ENCODE results near the gene OPTC. TPM values are rescaled to one million over a fixed set of nuclear protein-coding genes. Genes with fewer than 3 reads are reported as not detected.

The OPTC gene
- total RNA-seq, 3 donors from 2014 or later = not detected

DNA sequence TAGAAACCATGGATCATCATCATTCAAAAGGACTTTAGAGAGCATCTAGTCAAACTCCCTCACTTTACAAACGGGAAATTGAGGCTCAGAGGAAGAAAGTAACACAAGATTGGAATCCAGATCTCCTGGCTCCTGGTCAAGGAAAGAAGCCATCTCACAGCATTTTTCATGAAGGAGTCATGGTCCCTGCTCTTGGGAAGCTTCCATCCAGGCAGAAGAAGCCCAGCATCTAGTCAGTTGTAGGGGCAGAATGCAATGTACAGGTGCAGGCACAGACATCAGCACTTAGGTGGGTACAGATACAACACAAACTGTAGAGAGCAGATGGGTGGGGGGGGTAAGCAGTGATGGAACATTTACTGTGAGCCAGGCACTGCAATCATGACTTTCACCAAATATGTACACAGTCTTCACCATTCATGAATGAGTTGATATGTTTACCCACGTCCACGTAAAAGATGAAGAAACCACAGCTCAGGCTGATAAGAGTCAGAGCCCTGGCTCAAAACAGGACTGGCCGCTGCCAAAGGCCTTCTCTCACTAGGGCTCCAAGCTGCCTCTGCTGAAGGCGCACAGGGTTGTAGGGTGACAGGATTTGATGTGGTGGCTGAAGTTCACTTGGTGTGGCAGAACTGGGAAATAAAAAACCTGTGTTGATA lies 44.0 kb downstream of the OPTC start:
- H3K4me1 ChIP-seq = no peaks in the 10 kb centered on the region
- intact Hi-C loops (cut with DNase I; ENCODE audit: low total_unique reads) = no loop called here
- H3K27ac ChIP-seq = no peak overlapping the region
- H3K9me3 ChIP-seq = no peaks in the 10 kb centered on the region
- no peaks in the 10 kb centered on the region for H3K27me3 ChIP-seq
- DNase-seq (ENCODE audit: low spot score in 2 of 2) = no peak
- no peaks in the 10 kb centered on the region for H3K36me3 ChIP-seq
- TF ChIP-seq POLR2A (IDR thresholded peaks at IDR 0.05) (no peak), POLR2AphosphoS5 (IDR thresholded peaks at IDR 0.05) (no peak)
- TF ChIP-seq, protein P1, sequence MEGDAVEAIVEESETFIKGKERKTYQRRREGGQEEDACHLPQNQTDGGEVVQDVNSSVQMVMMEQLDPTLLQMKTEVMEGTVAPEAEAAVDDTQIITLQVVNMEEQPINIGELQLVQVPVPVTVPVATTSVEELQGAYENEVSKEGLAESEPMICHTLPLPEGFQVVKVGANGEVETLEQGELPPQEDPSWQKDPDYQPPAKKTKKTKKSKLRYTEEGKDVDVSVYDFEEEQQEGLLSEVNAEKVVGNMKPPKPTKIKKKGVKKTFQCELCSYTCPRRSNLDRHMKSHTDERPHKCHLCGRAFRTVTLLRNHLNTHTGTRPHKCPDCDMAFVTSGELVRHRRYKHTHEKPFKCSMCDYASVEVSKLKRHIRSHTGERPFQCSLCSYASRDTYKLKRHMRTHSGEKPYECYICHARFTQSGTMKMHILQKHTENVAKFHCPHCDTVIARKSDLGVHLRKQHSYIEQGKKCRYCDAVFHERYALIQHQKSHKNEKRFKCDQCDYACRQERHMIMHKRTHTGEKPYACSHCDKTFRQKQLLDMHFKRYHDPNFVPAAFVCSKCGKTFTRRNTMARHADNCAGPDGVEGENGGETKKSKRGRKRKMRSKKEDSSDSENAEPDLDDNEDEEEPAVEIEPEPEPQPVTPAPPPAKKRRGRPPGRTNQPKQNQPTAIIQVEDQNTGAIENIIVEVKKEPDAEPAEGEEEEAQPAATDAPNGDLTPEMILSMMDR (IDR thresholded peaks at IDR 0.05) = no peak
- no peak overlapping the region for H3K4me3 ChIP-seq

DNA sequence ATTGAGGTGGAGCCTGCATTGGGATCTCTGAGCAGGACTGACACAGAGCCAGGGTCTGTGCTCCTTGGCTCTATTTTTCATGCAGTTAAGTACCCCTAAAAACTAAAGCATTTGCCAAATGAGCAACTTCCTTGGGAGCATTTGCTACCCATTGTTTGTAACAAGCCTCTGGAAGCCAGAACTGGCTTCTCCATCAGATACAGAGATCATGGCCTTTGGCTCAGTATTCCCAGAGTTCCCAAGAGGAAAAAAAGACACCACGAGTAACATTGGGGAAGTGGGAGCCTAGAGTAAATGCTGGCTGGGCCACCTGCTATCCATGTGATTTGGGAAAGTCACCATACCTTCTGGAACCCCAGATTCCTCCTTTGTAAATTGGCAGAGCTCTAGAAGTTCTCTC lies 44.8 kb downstream of the OPTC start:
- H3K9me3 ChIP-seq = no peaks in the 10 kb centered on the region
- H3K27me3 ChIP-seq = no peaks in the 10 kb centered on the region
- no peak overlapping the region for H3K4me3 ChIP-seq
- no peak for DNase-seq (ENCODE audit: low spot score in 2 of 2)
- H3K27ac ChIP-seq = no peak overlapping the region
- intact Hi-C loops (cut with DNase I; ENCODE audit: low total_unique reads) = no loop called here
- no peaks in the 10 kb centered on the region for H3K4me1 ChIP-seq
- no peak for TF ChIP-seq POLR2AphosphoS5 (IDR thresholded peaks at IDR 0.05)
- H3K36me3 ChIP-seq = no peaks in the 10 kb centered on the region

DNA sequence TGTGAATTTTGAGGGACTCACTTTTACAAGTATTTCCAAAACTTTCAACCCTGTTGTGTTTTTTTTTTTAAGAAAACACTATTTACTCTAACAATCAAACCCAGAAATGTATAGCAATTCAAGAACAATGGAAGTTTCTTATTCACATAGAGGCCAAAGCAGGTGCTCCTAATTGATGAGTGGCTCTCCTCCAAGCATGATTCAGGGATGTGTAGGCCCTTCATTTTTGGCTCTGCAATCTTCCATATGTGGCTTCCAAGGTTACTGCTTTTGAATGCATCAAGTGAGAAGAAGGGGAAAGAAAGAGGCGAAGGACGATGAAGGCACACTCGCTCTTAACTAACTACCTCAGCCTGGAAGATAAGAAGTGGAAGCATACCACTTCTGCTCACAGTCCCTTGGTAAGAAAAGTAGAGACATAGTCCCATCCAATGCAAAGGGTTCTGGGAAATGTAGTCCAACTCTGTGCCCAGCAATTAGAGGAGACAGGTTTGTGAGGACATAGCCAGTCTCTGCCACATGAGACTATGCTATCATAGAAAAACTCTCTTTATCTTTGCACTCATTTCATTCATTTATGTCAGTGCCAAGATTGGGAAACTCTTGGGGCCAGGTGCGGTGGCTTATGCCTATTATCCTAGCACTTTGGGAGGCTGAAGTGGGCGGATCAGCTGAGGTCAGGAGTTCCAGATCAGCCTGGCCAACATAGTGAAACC lies 46.0 kb downstream of the OPTC start:
- Histone ChIP-seq H3K9me3 (no peaks in the 10 kb centered on the region), H3K36me3 (no peaks in the 10 kb centered on the region), H3K4me3 (no peak overlapping the region), H3K4me1 (no peaks in the 10 kb centered on the region), H3K27ac (no peak overlapping the region), H3K27me3 (no peaks in the 10 kb centered on the region)
- no peak for DNase-seq (ENCODE audit: low spot score in 2 of 2)
- intact Hi-C loops (cut with DNase I; ENCODE audit: low total_unique reads) = no loop called here
- TF ChIP-seq, protein P1 (IDR thresholded peaks at IDR 0.05) = no peak

DNA sequence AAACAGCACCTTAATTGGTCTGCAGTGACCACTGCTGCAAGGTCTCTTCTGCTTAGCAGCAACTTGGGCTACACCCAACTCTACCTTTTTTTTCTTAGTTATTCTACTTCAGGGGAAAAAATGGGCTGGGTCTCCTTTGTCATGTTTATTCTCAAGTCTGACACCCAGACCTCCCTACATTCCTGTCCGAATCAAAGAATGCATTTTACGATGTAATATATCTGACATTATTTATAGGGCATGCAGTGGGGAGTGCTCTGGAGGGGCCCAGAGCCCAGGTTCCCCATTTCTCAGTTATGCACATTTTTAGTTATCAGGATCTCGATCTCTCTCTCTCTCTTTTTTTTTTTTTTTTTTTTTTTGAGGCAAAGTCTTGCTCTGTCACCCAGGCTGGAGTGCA lies 50.5 kb downstream of the OPTC start:
- DNase-seq (ENCODE audit: low spot score in 2 of 2) = no peak
- no peak for TF ChIP-seq POLR2A (IDR thresholded peaks at IDR 0.05)
- TF ChIP-seq, protein P1 (IDR thresholded peaks at IDR 0.05) = no peak
- TF ChIP-seq POLR2AphosphoS5 (IDR thresholded peaks at IDR 0.05) = no peak
- H3K27ac ChIP-seq = no peak overlapping the region
- no peaks in the 10 kb centered on the region for H3K9me3 ChIP-seq
- intact Hi-C loops (cut with DNase I; ENCODE audit: low total_unique reads) = no loop called here
- H3K27me3 ChIP-seq = no peaks in the 10 kb centered on the region
- no peaks in the 10 kb centered on the region for H3K4me1 ChIP-seq
- H3K36me3 ChIP-seq = no peaks in the 10 kb centered on the region
- no peak overlapping the region for H3K4me3 ChIP-seq

DNA sequence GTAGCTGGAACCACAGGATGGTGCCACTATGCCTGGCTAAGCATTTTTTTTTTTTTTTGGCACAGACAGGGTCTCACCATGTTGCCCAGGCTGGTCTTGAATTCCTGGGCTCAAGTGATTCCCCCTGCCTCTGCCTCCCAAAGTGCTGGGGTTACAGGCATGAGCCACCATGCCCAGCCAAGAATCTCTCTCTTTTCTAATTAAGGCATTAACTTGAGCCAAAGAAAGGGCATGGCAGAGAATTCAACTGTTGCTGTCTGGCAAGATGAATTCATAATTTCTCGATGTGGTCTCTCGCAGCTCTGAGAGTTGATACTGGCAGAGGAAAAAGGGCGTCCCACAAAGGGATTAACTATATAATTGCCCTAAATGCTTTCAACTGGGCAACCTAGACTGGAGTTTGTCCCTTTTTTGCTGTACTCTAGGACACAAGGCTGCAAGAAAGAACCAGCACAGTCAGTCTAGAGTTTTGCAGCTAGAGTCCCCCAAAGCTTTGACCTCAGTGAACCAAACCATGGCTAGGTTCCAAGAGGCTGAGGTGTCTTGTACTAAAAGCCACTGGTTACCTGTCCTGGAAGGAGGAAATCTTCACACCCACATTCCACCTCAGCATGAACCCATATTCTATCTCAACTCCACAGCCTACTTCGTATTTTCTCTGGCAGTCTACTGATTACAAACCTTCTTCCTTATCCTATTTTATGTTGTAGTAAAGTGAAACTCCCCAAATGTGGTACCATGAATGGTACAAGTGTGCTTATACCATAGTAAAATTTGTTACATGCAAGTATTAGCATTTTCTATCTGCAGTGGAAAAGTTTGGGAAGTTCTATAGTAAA lies 51.2 kb downstream of the OPTC start:
- intact Hi-C loops (cut with DNase I; ENCODE audit: low total_unique reads) = loop anchor here (5.0 kb wide), 1 partner anchor 1207 kb away; no protein-coding TSS in a partner anchor
- TF ChIP-seq POLR2A (IDR thresholded peaks at IDR 0.05) (no peak), POLR2AphosphoS5 (IDR thresholded peaks at IDR 0.05) (no peak)

More for the DNA sequence above, 51.2 kb downstream of the OPTC start:
- H3K36me3 ChIP-seq = no peaks in the 10 kb centered on the region
- H3K27ac ChIP-seq = no peak overlapping the region
- no peaks in the 10 kb centered on the region for H3K27me3 ChIP-seq
- no peaks in the 10 kb centered on the region for H3K9me3 ChIP-seq
- no peak overlapping the region for H3K4me3 ChIP-seq
- no peak for DNase-seq (ENCODE audit: low spot score in 2 of 2)
- no peaks in the 10 kb centered on the region for H3K4me1 ChIP-seq

Data from breast epithelium (tissue), 4 donors.